HepG2 (cell line): ENCODE measurements around the gene MCF2L. TPM values are rescaled to one million over a fixed set of nuclear protein-coding genes. Genes with fewer than 3 reads are reported as not detected.

Experiments used
- ATAC-seq: fragments of 200-7000 bp; cut with Tn5 transposase; 3 replicates; pipeline ENCODE4 v1.9.1; 2020; ENCODE audit warnings: mild to moderate bottlenecking, moderate library complexity
- BruUV-seq: library from RNA; stranded (reverse); fragments of 400-500 nt; replicated peaks from 2 replicates; lab custom pipeline; 2021; lab: Mats Ljungman, UMichigan
- CTCF ChIA-PET: fragments of 300-600 bp; formaldehyde crosslinking; extraction: SDS; loops from one replicate; lab custom pipeline; 2021; ENCODE audit warnings: low total read pairs, inconsistent platforms, low intra/inter-chr PET ratio; lab: Yijun Ruan, JAX
- POLR2A ChIA-PET: fragments of 350-600 bp; sonication (Branson Sonifier 250); formaldehyde crosslinking; loops from one replicate; lab custom pipeline; 2020; ENCODE audit warnings: antibody characterized with exemption, inconsistent platforms; lab: Yijun Ruan, JAX
- DNase-seq: peaks from one replicate; pipeline ENCODE4 v3.0.0-alpha.2; 2015; ENCODE audit warnings: low spot score
- FAIRE-seq: peaks from 3 replicates; lab custom pipeline; 2011; peaks lifted over from hg19 to GRCh38; lab: Jason Lieb, UNC
- H2AFZ ChIP-seq: one replicate; pipeline ENCODE4 v1.6.1; 2011; ENCODE audit warnings: low read length, inconsistent platforms
- H3K27ac ChIP-seq: fragments of 300-600 bp; 3 replicates; pipeline ENCODE4 v1.8.0; 2011; ENCODE audit warnings: mixed run types, mild to moderate bottlenecking, mixed read lengths, low read length, inconsistent platforms; ENCODE audit not compliant: insufficient read depth; ENCODE audit errors: extremely low read length
- H3K27me3 ChIP-seq, 2 experiments: fragments of 200-600 bp in 1 of 2; 2 replicates in 1 of 2; 3 replicates in 1 of 2; pipeline versions ENCODE4 v1.6.0 to v1.8.0; 2011; ENCODE audit warnings: low read length in 2 of 2, mild to moderate bottlenecking in 2 of 2, moderate library complexity in 2 of 2, inconsistent platforms in 1 of 2; ENCODE audit not compliant: insufficient read depth in 2 of 2, control insufficient read depth in 1 of 2
- H3K36me3 ChIP-seq, 2 experiments: fragments of 200-600 bp in 1 of 2; replicated peaks in 1 of 2; 2 replicates in 1 of 2; 3 replicates in 1 of 2; pipeline versions ENCODE4 v1.5.1 to v1.8.0; 2011; ENCODE audit warnings: low read length in 2 of 2, inconsistent platforms in 1 of 2; ENCODE audit not compliant: insufficient read depth in 2 of 2, control insufficient read depth in 1 of 2
- H3K4me1 ChIP-seq: 2 replicates; pipeline ENCODE4 v1.5.1; 2012; ENCODE audit warnings: low read length, inconsistent platforms; ENCODE audit not compliant: insufficient read depth
- H3K4me2 ChIP-seq: 2 replicates; pipeline ENCODE4 v1.6.0; 2011; ENCODE audit warnings: low read depth, low read length, inconsistent platforms
- H3K4me3 ChIP-seq, 3 experiments: fragments of 200-600 bp in 1 of 3; sonication (generic), shearing (Covaris generic) in 1 of 3; replicated peaks in 1 of 3; 2 replicates each; pipeline ENCODE4 v1.5.1; 2011 to 2016; ENCODE audit warnings: low read length in 3 of 3, inconsistent platforms in 2 of 3, low read depth in 2 of 3, mild to moderate bottlenecking in 2 of 3, control low read depth in 1 of 3, mixed read lengths in 1 of 3; ENCODE audit not compliant: insufficient read depth in 1 of 3
- H3K79me2 ChIP-seq: one replicate; pipeline ENCODE4 v1.6.1; 2011; ENCODE audit warnings: low read length, inconsistent platforms; ENCODE audit not compliant: insufficient read depth
- H3K9ac ChIP-seq: 2 replicates; pipeline ENCODE4 v1.6.0; 2011; ENCODE audit warnings: mild to moderate bottlenecking, low read depth, low read length, inconsistent platforms; ENCODE audit not compliant: insufficient read depth
- H3K9me3 ChIP-seq: 2 replicates; pipeline ENCODE4 v1.5.1; 2012; ENCODE audit warnings: mild to moderate bottlenecking, low read length
- H4K20me1 ChIP-seq: 2 replicates; pipeline ENCODE4 v1.6.0; 2011; ENCODE audit warnings: inconsistent platforms, mild to moderate bottlenecking, low read length, moderate library complexity; ENCODE audit not compliant: insufficient read depth
- JUND ChIP-seq: sonication (generic); formaldehyde crosslinking; IDR thresholded peaks from 2 replicates; pipeline ENCODE4 v1.8.0; 2022; ENCODE audit warnings: mild to moderate bottlenecking, missing genetic modification reagents
- MAX ChIP-seq: IDR thresholded peaks from 2 replicates; pipeline ENCODE4 v1.6.1; 2012; ENCODE audit warnings: inconsistent platforms
- NFE2 ChIP-seq: sonication (generic); formaldehyde crosslinking; IDR thresholded peaks from 2 replicates; pipeline ENCODE4 v1.4.0; 2020; ENCODE audit warnings: missing genetic modification reagents
- THAP7 ChIP-seq: sonication (generic); formaldehyde crosslinking; IDR thresholded peaks from 2 replicates; pipeline ENCODE4 v1.8.1; 2023; ENCODE audit warnings: mild to moderate bottlenecking, missing genetic modification reagents
- ZNF256 ChIP-seq: sonication (generic); formaldehyde crosslinking; conservative IDR thresholded peaks from 2 replicates; pipeline ENCODE4 v1.4.0; 2020; ENCODE audit warnings: missing genetic modification reagents
- ZNF709 ChIP-seq: sonication (generic); formaldehyde crosslinking; IDR thresholded peaks from 2 replicates; pipeline ENCODE4 v1.5.0; 2020; ENCODE audit warnings: mild to moderate bottlenecking, missing genetic modification reagents
- ZNF766 ChIP-seq: sonication (generic); formaldehyde crosslinking; IDR thresholded peaks from 2 replicates; pipeline ENCODE4 v1.5.0; 2020; ENCODE audit warnings: missing genetic modification reagents, borderline replicate concordance
- ZNF773 ChIP-seq: sonication (generic); formaldehyde crosslinking; IDR thresholded peaks from 2 replicates; pipeline ENCODE4 v1.4.0; 2020; ENCODE audit warnings: missing genetic modification reagents, borderline replicate concordance
- WGBS: methylation state at CpG from one replicate; pipeline ENCODE4 v1.1.6; 2017; ENCODE audit warnings: low lambda C conversion rate; 5-methylcytosine and 5-hydroxymethylcytosine counted together
- in situ Hi-C: cut with HindIII; loops from 2 replicates; pipeline ENCODE4 v1.10.0; 2017; ENCODE audit warnings: low pct_unique_long_range_greater_than_20kb; ENCODE audit not compliant: extremely low pct_ligation_motif_present
- intact Hi-C: fragments of 100-400 bp; cut with micrococcal nuclease; formaldehyde crosslinking; loops from one replicate; pipeline ENCODE4 v1.10.0; 2022; ENCODE audit not compliant: unreplicated experiment
- polyA plus RNA-seq, 8 experiments: library from polyadenylated mRNA; depleted of rRNA in 3 of 8; stranded (reverse) in 7 of 8; unstranded in 1 of 8; fragments of >200 nt; fragmentation: Illumina TruSeq in 4 of 8; extraction: Trizol in 4 of 8; gene quantifications; 2 replicates each; pipeline versions ENCODE4 v1.2.1 to v1.2.3, GENCODE V29; 2011 to 2016; ENCODE audit warnings: low read depth in 4 of 8, missing spikeins in 1 of 8, mixed read lengths in 1 of 8; ENCODE audit not compliant: insufficient read depth in 1 of 8
- total RNA-seq, 5 experiments: library from RNA; depleted of rRNA; stranded (reverse); fragments of >200 nt; fragmentation: Illumina TruSeq; extraction: Trizol; gene quantifications; 2 replicates each; pipeline ENCODE4 v1.2.3, GENCODE V29; 2016; ENCODE audit warnings: low read depth in 1 of 5
- TF ChIP-seq, protein P1 (sequence below): sonication (generic); formaldehyde crosslinking; IDR thresholded peaks from 2 replicates; pipeline ENCODE4 v1.5.1; 2020; ENCODE audit warnings: missing genetic modification reagents, mild to moderate bottlenecking, borderline replicate concordance
- TF ChIP-seq, protein P2 (sequence below): sonication (generic); formaldehyde crosslinking; IDR thresholded peaks from 2 replicates; pipeline ENCODE4 v1.4.0; 2020; ENCODE audit warnings: missing genetic modification reagents
- TF ChIP-seq, protein P3 (sequence below): sonication (generic); formaldehyde crosslinking; IDR thresholded peaks from 2 replicates; pipeline ENCODE4 v1.5.0; 2020; ENCODE audit warnings: mild to moderate bottlenecking, missing genetic modification reagents, borderline replicate concordance

The MCF2L gene
- total and polyA plus RNA-seq, 2 of the 13 experiments (the other 11 are each of a cell fraction or from before 2014, with no cell fraction given) = 19.4 to 28.4 TPM

DNA sequence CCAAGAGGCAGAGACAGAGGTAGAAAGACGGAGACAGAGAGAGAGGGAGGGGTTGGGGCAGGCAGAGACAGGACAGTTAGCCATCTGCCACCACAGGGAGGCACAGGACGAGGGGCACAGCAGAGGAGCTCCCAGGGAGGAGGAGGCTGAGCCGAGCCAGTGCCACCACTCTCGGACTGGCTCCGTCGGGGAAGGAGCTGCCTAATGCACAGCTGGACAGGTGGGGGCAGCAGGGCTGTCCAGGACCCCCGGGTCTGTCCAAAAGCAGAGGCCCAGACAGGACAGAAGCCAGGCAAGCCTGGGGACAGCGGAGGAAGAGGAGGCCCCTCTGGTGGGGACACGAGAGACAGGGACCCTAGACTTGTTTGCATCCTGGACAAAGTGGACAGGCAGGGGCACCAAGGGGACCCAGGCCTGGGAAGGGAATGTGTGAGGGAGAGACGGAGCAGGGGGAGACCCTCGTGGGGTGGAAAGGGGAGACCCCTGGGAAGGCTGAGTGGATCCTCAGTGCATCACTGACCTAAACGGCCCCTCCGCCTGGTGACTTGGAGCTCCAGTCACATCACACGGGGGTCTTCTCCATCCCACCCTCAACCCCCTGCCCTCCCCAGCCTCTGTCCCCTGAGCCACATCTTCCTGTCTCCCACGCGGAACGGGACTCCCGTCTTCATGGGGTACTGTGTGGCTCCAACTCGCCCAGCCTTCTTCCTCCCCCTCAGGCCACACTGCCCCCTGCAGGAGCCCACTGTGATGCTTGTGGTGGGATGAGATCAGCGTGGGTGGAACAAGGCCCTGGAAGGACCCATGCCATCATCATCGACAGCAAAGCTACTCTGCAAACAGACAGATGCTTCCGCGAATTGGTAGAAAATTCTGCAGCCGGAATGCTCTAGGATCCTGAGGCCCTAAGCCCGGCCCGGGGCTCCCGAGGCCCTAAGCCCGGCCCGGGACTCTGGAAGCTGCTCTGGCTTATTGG, 154.5 kb downstream of the MCF2L start:
- Histone ChIP-seq H3K9me3 (no peaks in the 10 kb centered on the region), H3K4me2 (peak overlapping the region; percentile 86), H3K4me3 (peak overlapping the region; percentile 70 to 92 (median 76)), H3K27ac (peak overlapping the region; percentile 83), H3K79me2 (peaks cover 28% of the 10 kb centered on the region), H2AFZ (no peak overlapping the region), H4K20me1 (peaks cover 4% of the 10 kb centered on the region; the same call in 1 of the 2 replicates), H3K27me3 (no peaks in the 10 kb centered on the region; a peak in 1 of 5 replicates), H3K4me1 (peaks cover 43% of the 10 kb centered on the region), H3K9ac (peak overlapping the region; percentile 79), H3K36me3 (peaks cover 0 to 1% of the 10 kb centered on the region in 2 experiments; a peak in 2 of 5 replicates)
- DNase-seq = peak; percentile 52
- BruUV-seq = no TSS peak
- POLR2A ChIA-PET = interaction anchor here (0.6 to 3.6 kb wide), 22 partner anchors 9 to 181 kb away, joined by 3 to 71 read pairs (median 4); partner anchors contain the start of genes CUL4A, F7 and PCID2
- intact Hi-C loops = loop anchor here (1.0 to 5.0 kb wide), 6 partner anchors 19 to 181 kb away; partner anchors contain the start of genes CUL4A, F7 and PCID2
- FAIRE-seq = no peak
- CTCF ChIA-PET = interaction anchor here (2.5 kb wide), 1 partner anchor 89 kb away, joined by 15 read pairs; no protein-coding TSS in a partner anchor
- ATAC-seq = peak; percentile 52
- WGBS = 10% methylated on average over 15 of the region's 29 CpGs
- in situ Hi-C loops = loop anchor here (5.0 kb wide), 1 partner anchor 86 kb away; no protein-coding TSS in a partner anchor
- TF ChIP-seq, protein P1, sequence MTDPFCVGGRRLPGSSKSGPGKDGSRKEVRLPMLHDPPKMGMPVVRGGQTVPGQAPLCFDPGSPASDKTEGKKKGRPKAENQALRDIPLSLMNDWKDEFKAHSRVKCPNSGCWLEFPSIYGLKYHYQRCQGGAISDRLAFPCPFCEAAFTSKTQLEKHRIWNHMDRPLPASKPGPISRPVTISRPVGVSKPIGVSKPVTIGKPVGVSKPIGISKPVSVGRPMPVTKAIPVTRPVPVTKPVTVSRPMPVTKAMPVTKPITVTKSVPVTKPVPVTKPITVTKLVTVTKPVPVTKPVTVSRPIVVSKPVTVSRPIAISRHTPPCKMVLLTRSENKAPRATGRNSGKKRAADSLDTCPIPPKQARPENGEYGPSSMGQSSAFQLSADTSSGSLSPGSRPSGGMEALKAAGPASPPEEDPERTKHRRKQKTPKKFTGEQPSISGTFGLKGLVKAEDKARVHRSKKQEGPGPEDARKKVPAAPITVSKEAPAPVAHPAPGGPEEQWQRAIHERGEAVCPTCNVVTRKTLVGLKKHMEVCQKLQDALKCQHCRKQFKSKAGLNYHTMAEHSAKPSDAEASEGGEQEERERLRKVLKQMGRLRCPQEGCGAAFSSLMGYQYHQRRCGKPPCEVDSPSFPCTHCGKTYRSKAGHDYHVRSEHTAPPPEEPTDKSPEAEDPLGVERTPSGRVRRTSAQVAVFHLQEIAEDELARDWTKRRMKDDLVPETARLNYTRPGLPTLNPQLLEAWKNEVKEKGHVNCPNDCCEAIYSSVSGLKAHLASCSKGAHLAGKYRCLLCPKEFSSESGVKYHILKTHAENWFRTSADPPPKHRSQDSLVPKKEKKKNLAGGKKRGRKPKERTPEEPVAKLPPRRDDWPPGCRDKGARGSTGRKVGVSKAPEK = 0 out of 2 replicates have a peak, but pooled peaks have one; percentile 15
- TF ChIP-seq MAX (peak; percentile 38; the same call in 1 of the 2 replicates), JUND (CRISPR knock-in tag) (0 out of 2 replicates have a peak, but pooled peaks have one; percentile 6), NFE2 (CRISPR knock-in tag) (no peak), ZNF766 (CRISPR knock-in tag) (no peak), ZNF773 (CRISPR knock-in tag) (0 out of 2 replicates have a peak, but pooled peaks have one; percentile 49), ZNF256 (no peak), ZNF709 (CRISPR knock-in tag) (no peak), THAP7 (CRISPR knock-in tag) (no peak)
- TF ChIP-seq, protein P2, sequence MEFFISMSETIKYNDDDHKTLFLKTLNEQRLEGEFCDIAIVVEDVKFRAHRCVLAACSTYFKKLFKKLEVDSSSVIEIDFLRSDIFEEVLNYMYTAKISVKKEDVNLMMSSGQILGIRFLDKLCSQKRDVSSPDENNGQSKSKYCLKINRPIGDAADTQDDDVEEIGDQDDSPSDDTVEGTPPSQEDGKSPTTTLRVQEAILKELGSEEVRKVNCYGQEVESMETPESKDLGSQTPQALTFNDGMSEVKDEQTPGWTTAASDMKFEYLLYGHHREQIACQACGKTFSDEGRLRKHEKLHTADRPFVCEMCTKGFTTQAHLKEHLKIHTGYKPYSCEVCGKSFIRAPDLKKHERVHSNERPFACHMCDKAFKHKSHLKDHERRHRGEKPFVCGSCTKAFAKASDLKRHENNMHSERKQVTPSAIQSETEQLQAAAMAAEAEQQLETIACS = 0 out of 2 replicates have a peak, but pooled peaks have one; percentile 4
- TF ChIP-seq, protein P3, sequence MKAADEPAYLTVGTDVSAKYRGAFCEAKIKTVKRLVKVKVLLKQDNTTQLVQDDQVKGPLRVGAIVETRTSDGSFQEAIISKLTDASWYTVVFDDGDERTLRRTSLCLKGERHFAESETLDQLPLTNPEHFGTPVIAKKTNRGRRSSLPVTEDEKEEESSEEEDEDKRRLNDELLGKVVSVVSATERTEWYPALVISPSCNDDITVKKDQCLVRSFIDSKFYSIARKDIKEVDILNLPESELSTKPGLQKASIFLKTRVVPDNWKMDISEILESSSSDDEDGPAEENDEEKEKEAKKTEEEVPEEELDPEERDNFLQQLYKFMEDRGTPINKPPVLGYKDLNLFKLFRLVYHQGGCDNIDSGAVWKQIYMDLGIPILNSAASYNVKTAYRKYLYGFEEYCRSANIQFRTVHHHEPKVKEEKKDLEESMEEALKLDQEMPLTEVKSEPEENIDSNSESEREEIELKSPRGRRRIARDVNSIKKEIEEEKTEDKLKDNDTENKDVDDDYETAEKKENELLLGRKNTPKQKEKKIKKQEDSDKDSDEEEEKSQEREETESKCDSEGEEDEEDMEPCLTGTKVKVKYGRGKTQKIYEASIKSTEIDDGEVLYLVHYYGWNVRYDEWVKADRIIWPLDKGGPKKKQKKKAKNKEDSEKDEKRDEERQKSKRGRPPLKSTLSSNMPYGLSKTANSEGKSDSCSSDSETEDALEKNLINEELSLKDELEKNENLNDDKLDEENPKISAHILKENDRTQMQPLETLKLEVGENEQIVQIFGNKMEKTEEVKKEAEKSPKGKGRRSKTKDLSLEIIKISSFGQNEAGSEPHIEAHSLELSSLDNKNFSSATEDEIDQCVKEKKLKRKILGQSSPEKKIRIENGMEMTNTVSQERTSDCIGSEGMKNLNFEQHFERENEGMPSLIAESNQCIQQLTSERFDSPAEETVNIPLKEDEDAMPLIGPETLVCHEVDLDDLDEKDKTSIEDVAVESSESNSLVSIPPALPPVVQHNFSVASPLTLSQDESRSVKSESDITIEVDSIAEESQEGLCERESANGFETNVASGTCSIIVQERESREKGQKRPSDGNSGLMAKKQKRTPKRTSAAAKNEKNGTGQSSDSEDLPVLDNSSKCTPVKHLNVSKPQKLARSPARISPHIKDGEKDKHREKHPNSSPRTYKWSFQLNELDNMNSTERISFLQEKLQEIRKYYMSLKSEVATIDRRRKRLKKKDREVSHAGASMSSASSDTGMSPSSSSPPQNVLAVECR (CRISPR knock-in tag) = no peak
